K562 (cell line): ENCODE measurements around the gene CACNA1I. TPM values are rescaled to one million over a fixed set of nuclear protein-coding genes. Genes with fewer than 3 reads are reported as not detected.

Experiments
- ATAC-seq: fragments of 200-7000 bp; cut with Tn5 transposase; 3 replicates; pipeline ENCODE4 v1.9.1; 2020; ENCODE audit warnings: moderate library complexity
- BruUV-seq: library from RNA; stranded (reverse); fragments of 400-500 nt; replicated peaks from 2 replicates; lab custom pipeline; 2021; lab: Mats Ljungman, UMichigan
- CTCF ChIA-PET: fragments of 300-600 bp; formaldehyde crosslinking; extraction: SDS; loops from one replicate; lab custom pipeline; 2021; ENCODE audit warnings: low intra/inter-chr PET ratio; lab: Yijun Ruan, JAX
- POLR2A ChIA-PET: fragments of 300-600, 350-650 bp; sonication (Branson Sonifier 250); formaldehyde crosslinking; extraction: SDS; loops from one replicate; lab custom pipeline; 2021; ENCODE audit warnings: antibody characterized with exemption, inconsistent platforms; lab: Yijun Ruan, JAX
- DNase-seq, 4 experiments: peaks; one replicate each; pipeline versions ENCODE4 v3.0.0 to v3.0.0-alpha.2; 2011 to 2018; ENCODE audit warnings: low spot score in 3 of 4, mixed read lengths in 3 of 4; ENCODE audit errors: extremely low read depth in 1 of 4
- FAIRE-seq: peaks from 2 replicates; lab custom pipeline; 2011; peaks lifted over from hg19 to GRCh38; lab: Jason Lieb, UNC
- H2AFZ ChIP-seq: 2 replicates; pipeline ENCODE4 v1.6.0; 2011; ENCODE audit warnings: low read depth, low read length, control low read depth, inconsistent platforms
- H3K27ac ChIP-seq: fragments of 200-600 bp; 3 replicates; pipeline ENCODE4 v1.8.0; 2011; ENCODE audit warnings: low read depth, mild to moderate bottlenecking, control low read depth, inconsistent platforms, low read length, moderate library complexity, mixed read lengths; ENCODE audit errors: extremely low read depth
- H3K27me3 ChIP-seq, 2 experiments: fragments of 300-600 bp in 1 of 2; 2 replicates in 1 of 2; 3 replicates in 1 of 2; pipeline versions ENCODE4 v1.6.0 to v1.8.0; 2011; ENCODE audit warnings: inconsistent platforms in 2 of 2, low read length in 2 of 2, mild to moderate bottlenecking in 1 of 2, mixed read lengths in 1 of 2, moderate library complexity in 1 of 2; ENCODE audit not compliant: control insufficient read depth in 2 of 2, insufficient read depth in 2 of 2
- H3K36me3 ChIP-seq: fragments of 300-600 bp; 3 replicates; pipeline ENCODE4 v1.8.0; 2011; ENCODE audit warnings: mild to moderate bottlenecking, low read length, inconsistent platforms; ENCODE audit not compliant: control insufficient read depth, insufficient read depth
- H3K4me1 ChIP-seq, 2 experiments: fragments of 200-600 bp in 1 of 2; replicated peaks in 1 of 2; 2 replicates in 1 of 2; 3 replicates in 1 of 2; pipeline versions ENCODE4 v1.5.1 to v1.8.0; 2011; ENCODE audit warnings: inconsistent platforms in 2 of 2, low read length in 2 of 2, mild to moderate bottlenecking in 1 of 2, mixed read lengths in 1 of 2, moderate library complexity in 1 of 2; ENCODE audit not compliant: control insufficient read depth in 2 of 2, insufficient read depth in 2 of 2
- H3K4me2 ChIP-seq: 2 replicates; pipeline ENCODE4 v1.6.1; 2011; ENCODE audit warnings: low read length, control low read depth, inconsistent platforms, mixed read lengths; ENCODE audit not compliant: insufficient read depth
- H3K4me3 ChIP-seq: fragments of 200-600 bp; sonication (generic), shearing (Covaris generic); 2 replicates; pipeline ENCODE4 v1.5.1; 2016; ENCODE audit warnings: control low read depth, inconsistent platforms
- H3K79me2 ChIP-seq: fragments of 200-600 bp; 3 replicates; pipeline ENCODE4 v1.8.0; 2011; ENCODE audit warnings: low read length, inconsistent platforms; ENCODE audit not compliant: control insufficient read depth, insufficient read depth
- H3K9ac ChIP-seq, 2 experiments: 2 replicates each; pipeline versions ENCODE4 v1.6.0 to v1.6.1; 2011; ENCODE audit warnings: low read depth in 2 of 2, low read length in 2 of 2, control low read depth in 1 of 2, inconsistent platforms in 1 of 2, mild to moderate bottlenecking in 1 of 2, mixed read lengths in 1 of 2; ENCODE audit not compliant: insufficient read depth in 1 of 2
- H3K9me1 ChIP-seq: one replicate; pipeline ENCODE4 v1.6.0; 2011; ENCODE audit warnings: inconsistent platforms, mild to moderate bottlenecking, low read length, moderate library complexity; ENCODE audit not compliant: control insufficient read depth, insufficient read depth
- H3K9me3 ChIP-seq: replicated peaks from 2 replicates; pipeline ENCODE4 v1.5.1; 2011; ENCODE audit warnings: low read depth, low read length, inconsistent platforms; ENCODE audit not compliant: control insufficient read depth, insufficient read depth
- H4K20me1 ChIP-seq: replicated peaks from 2 replicates; pipeline ENCODE4 v1.6.1; 2011; ENCODE audit warnings: low read length, inconsistent platforms, mixed read lengths; ENCODE audit not compliant: control insufficient read depth, insufficient read depth
- ARNT ChIP-seq, 2 experiments: fragments of 450-650 bp; IDR thresholded peaks; 2 replicates each; pipeline ENCODE4 v1.6.1; 2016; ENCODE audit warnings: mild to moderate bottlenecking in 1 of 2
- CHD1 ChIP-seq: fragments of 200-600 bp; sonication (generic); IDR thresholded peaks from one replicate; pipeline ENCODE4 v1.6.1; 2012; ENCODE audit warnings: mild to moderate bottlenecking, moderate library complexity, low read length, inconsistent platforms
- E2F6 ChIP-seq, 2 experiments: IDR thresholded peaks; 2 replicates each; pipeline ENCODE4 v1.6.1; 2011; ENCODE audit warnings: borderline replicate concordance in 1 of 2, control low read depth in 1 of 2, low read depth in 1 of 2, low read length in 1 of 2, mild to moderate bottlenecking in 1 of 2, mixed read lengths in 1 of 2, moderate library complexity in 1 of 2; ENCODE audit not compliant: insufficient read depth in 1 of 2, insufficient read length in 1 of 2, poor library complexity in 1 of 2, severe bottlenecking in 1 of 2; ENCODE audit errors: extremely low read depth in 1 of 2
- HMBOX1 ChIP-seq: sonication (generic); IDR thresholded peaks from 2 replicates; pipeline ENCODE4 v1.6.1; 2016
- MAZ ChIP-seq, 2 experiments: fragments of 450-650 bp in 1 of 2; sonication (generic) in 1 of 2; formaldehyde crosslinking; IDR thresholded peaks in 1 of 2; conservative IDR thresholded peaks in 1 of 2; 2 replicates each; pipeline versions ENCODE4 v1.4.0 to v1.5.0; 2020; ENCODE audit warnings: mild to moderate bottlenecking in 1 of 2, missing genetic modification reagents in 1 of 2
- MYBL2 ChIP-seq, 2 experiments: fragments of 450-650 bp in 1 of 2; sonication (generic) in 1 of 2; formaldehyde crosslinking in 1 of 2; IDR thresholded peaks; 2 replicates each; pipeline versions ENCODE4 v1.6.1 to v1.8.1; 2017 to 2022; ENCODE audit warnings: borderline replicate concordance in 1 of 2, inconsistent platforms in 1 of 2, low read depth in 1 of 2, mild to moderate bottlenecking in 1 of 2, missing genetic modification reagents in 1 of 2, moderate library complexity in 1 of 2
- NELFE ChIP-seq: IDR thresholded peaks from 2 replicates; pipeline ENCODE4 v1.6.1; 2011; ENCODE audit warnings: mild to moderate bottlenecking; ENCODE audit not compliant: insufficient read depth, insufficient read length
- POLR2AphosphoS2 ChIP-seq: IDR thresholded peaks from 2 replicates; pipeline ENCODE4 v1.6.1; 2012; ENCODE audit warnings: low read length, improper control_type of control experiment
- POLR2G ChIP-seq: fragments of 200-400 bp; formaldehyde crosslinking; IDR thresholded peaks from 2 replicates; pipeline ENCODE4 v1.6.1; 2017; ENCODE audit warnings: low read depth, mild to moderate bottlenecking, antibody characterized with exemption, low read length, moderate library complexity
- RCOR1 ChIP-seq, 2 experiments: IDR thresholded peaks; 2 replicates each; pipeline ENCODE4 v1.6.1; 2012; ENCODE audit warnings: low read depth in 2 of 2, low read length in 2 of 2, borderline replicate concordance in 1 of 2, improper control_type of control experiment in 1 of 2
- ZNF146 ChIP-seq: IDR thresholded peaks from one replicate; pipeline ENCODE4 v1.6.1; 2018; ENCODE audit warnings: missing compliant biosample characterization; ENCODE audit not compliant: unreplicated experiment
- ZNF384 ChIP-seq: IDR thresholded peaks from 2 replicates; pipeline ENCODE4 v1.6.1; 2012; ENCODE audit warnings: low read depth, low read length, improper control_type of control experiment
- WGBS: fragments of 100-300 bp; shearing (Covaris generic); methylation state at CpG from one replicate; pipeline ENCODE4 v1.1.6; 2016; ENCODE audit warnings: low coverage, mixed read lengths; ENCODE audit not compliant: insufficient coverage; ENCODE audit errors: missing lambda C conversion rate; 5-methylcytosine and 5-hydroxymethylcytosine counted together
- in situ Hi-C: fragments of 300-500 bp; cut with MboI; formaldehyde crosslinking; loops from 4 replicates; pipeline ENCODE4 v1.15.0; 2018; ENCODE audit warnings: inconsistent platforms, mixed read lengths
- intact Hi-C: fragments of 100-400 bp; cut with micrococcal nuclease; formaldehyde crosslinking; loops from 2 replicates; pipeline ENCODE4 v1.14.2; 2022
- polyA plus RNA-seq, 8 experiments: library from polyadenylated mRNA; depleted of rRNA in 4 of 8; stranded (reverse) in 5 of 8; unstranded in 3 of 8; fragments of >200 nt; fragmentation: Nextera tagmentation in 2 of 8; fragmentation: Illumina TruSeq in 1 of 8; extraction: Ambion mirVana in 2 of 8; extraction: Trizol in 1 of 8; gene quantifications; 2 replicates each; pipeline versions ENCODE4 v1.2.1 to v1.2.3, GENCODE V29; 2011 to 2014; ENCODE audit warnings: inconsistent platforms in 1 of 8, missing spikeins in 1 of 8
- total RNA-seq, 7 experiments: library from RNA; depleted of rRNA in 6 of 7; stranded (reverse); fragments of >200 nt in 6 of 7; fragmentation: Illumina TruSeq in 2 of 7; extraction: Trizol in 2 of 7; gene quantifications; 2 replicates each; pipeline versions ENCODE4 v1.2.1 to v1.2.3, GENCODE V29; 2011 to 2021; ENCODE audit warnings: low replicate concordance in 1 of 7

Gene CACNA1I
- total and polyA plus RNA-seq, 9 of the 15 experiments (the other 6 are each of a cell fraction or from before 2014, with no cell fraction given), result 0.01 to 0.79 (median 0.32) TPM; not detected in 1

GRCh38 chr22:39547587-39547947 is 23.0 kb upstream of the CACNA1I start:
- Histone ChIP-seq H3K36me3 (no peaks in the 10 kb centered on the region), H2AFZ (no peak overlapping the region), H3K9me3 (no peaks in the 10 kb centered on the region), H3K79me2 (no peaks in the 10 kb centered on the region), H3K27ac (no peak overlapping the region), H3K4me1 (peaks cover 0 to 6% of the 10 kb centered on the region in 2 experiments; a peak in 1 of 5 replicates), H3K9me1 (no peaks in the 10 kb centered on the region), H4K20me1 (no peaks in the 10 kb centered on the region), H3K9ac (no peak overlapping the region)
- WGBS, result 0% methylated on average over 2 of the region's 2 CpGs
- intact Hi-C loops, result loop anchor here (10.0 kb wide), 1 partner anchor 797 kb away; the partner anchor contains the start of gene ADSL
- ATAC-seq (no peak), FAIRE-seq (no peak)
- no TSS peak for BruUV-seq
- TF ChIP-seq ZNF384 (no peak), MAZ (CRISPR knock-in tag; conservative IDR thresholded peaks at IDR 0.05 in 1 of 2, IDR thresholded peaks at IDR 0.05 in 1 of 2) (no peak), ZNF146 (CRISPR knock-in tag) (no peak), MYBL2 (IDR thresholded peaks at IDR 0.05; ENCODE audit: low read depth) (no peak), MYBL2 (CRISPR knock-in tag; IDR thresholded peaks at IDR 0.05; ENCODE audit: borderline replicate concordance) (no peak), NELFE (no peak), HMBOX1 (no peak), ARNT (IDR thresholded peaks at IDR 0.05) (no peak), CHD1 (no peak), POLR2AphosphoS2 (no peak), E2F6 (IDR thresholded peaks at IDR 0.05; ENCODE audit: borderline replicate concordance in 1 of 2, extremely low read depth in 1 of 2, insufficient read depth in 1 of 2, insufficient read length in 1 of 2, low read depth in 1 of 2, low read length in 1 of 2, poor library complexity in 1 of 2, severe bottlenecking in 1 of 2) (no peak), POLR2G (no peak), RCOR1 (IDR thresholded peaks at IDR 0.05; ENCODE audit: borderline replicate concordance in 1 of 2, low read depth in 2 of 2, low read length in 2 of 2) (no peak)
- TF ChIP-seq, all 486 proteins: peak for 0
- CTCF ChIA-PET, result no interaction called here
- Histone ChIP-seq H3K27me3 (peaks cover 2 to 32% of the 10 kb centered on the region in 2 experiments; a peak in 3 of 5 replicates), H3K4me2 (no peak overlapping the region), H3K4me3 (no peak overlapping the region)
- POLR2A ChIA-PET, result no interaction called here
- in situ Hi-C loops, result no loop called here
- DNase-seq, result no peak
